Thoracic aorta (tissue), 2 donors: Measurements from ENCODE around the gene BTBD2. TPM values are rescaled to one million over a fixed set of nuclear protein-coding genes. Genes with fewer than 3 reads are reported as not detected.

ENCODE experiments used
- ATAC-seq: fragments of 150-250 bp; one replicate; pipeline ENCODE4 v1.8.0; 2017; ENCODE audit warnings: low read depth; ENCODE audit not compliant: insufficient number of reproducible peaks, low FRiP score
- DNase-seq: peaks from one replicate; pipeline ENCODE4 v3.0.0-alpha.2; 2020; ENCODE audit warnings: low spot score
- H3K27ac ChIP-seq, 2 donors: fragments of 200-600 bp; sonication (generic); 1 replicate in 1 of 2; 2 replicates in 1 of 2; pipeline ENCODE4 v1.5.1; 2016; ENCODE audit warnings: mild to moderate bottlenecking in 2 of 2, moderate library complexity in 2 of 2
- H3K27me3 ChIP-seq: fragments of 200-600 bp; sonication (generic); replicated peaks from 2 replicates; pipeline ENCODE4 v1.6.0; 2016; ENCODE audit warnings: mild to moderate bottlenecking; ENCODE audit not compliant: insufficient read depth
- H3K36me3 ChIP-seq: fragments of 200-600 bp; sonication (generic); one replicate; pipeline ENCODE4 v1.5.1; 2016
- H3K4me1 ChIP-seq, 2 donors: fragments of 200-600 bp; sonication (generic); 1 replicate in 1 of 2; 2 replicates in 1 of 2; pipeline versions ENCODE4 v1.5.1 to v1.6.0; 2016; ENCODE audit warnings: low read depth in 2 of 2, mild to moderate bottlenecking in 1 of 2; ENCODE audit not compliant: control insufficient read depth in 1 of 2
- H3K4me3 ChIP-seq: fragments of 200-600 bp; sonication (generic); 2 replicates; pipeline ENCODE4 v1.5.1; 2016; ENCODE audit warnings: mild to moderate bottlenecking
- H3K9me3 ChIP-seq: fragments of 200-600 bp; sonication (generic); 2 replicates; pipeline ENCODE4 v1.5.1; 2016
- CTCF ChIP-seq: fragments of 200-600 bp; sonication (generic); IDR thresholded peaks from one replicate; pipeline ENCODE4 v1.5.1; 2019; ENCODE audit warnings: antibody characterized with exemption
- total RNA-seq, 2 donors: library from RNA; depleted of rRNA; stranded (reverse); fragments of >200 nt; gene quantifications; one replicate each; pipeline versions ENCODE4 v1.1.0 to v1.2.3, GENCODE V29; 2016

BTBD2 gene
- total RNA-seq, 2 donors from 2014 or later = 43.2 to 107 TPM

GRCh38 chr19:1979017-1979416, 36.5 kb downstream of the BTBD2 start:
- no peak for TF ChIP-seq CTCF
- DNase-seq (no peak), ATAC-seq (no peak)
- Histone ChIP-seq H3K27ac (no peak overlapping the region), H3K27me3 (no peaks in the 10 kb centered on the region), H3K36me3 (peaks cover 36% of the 10 kb centered on the region), H3K9me3 (no peaks in the 10 kb centered on the region), H3K4me3 (no peak overlapping the region), H3K4me1 (no peaks in the 10 kb centered on the region)

DNA sequence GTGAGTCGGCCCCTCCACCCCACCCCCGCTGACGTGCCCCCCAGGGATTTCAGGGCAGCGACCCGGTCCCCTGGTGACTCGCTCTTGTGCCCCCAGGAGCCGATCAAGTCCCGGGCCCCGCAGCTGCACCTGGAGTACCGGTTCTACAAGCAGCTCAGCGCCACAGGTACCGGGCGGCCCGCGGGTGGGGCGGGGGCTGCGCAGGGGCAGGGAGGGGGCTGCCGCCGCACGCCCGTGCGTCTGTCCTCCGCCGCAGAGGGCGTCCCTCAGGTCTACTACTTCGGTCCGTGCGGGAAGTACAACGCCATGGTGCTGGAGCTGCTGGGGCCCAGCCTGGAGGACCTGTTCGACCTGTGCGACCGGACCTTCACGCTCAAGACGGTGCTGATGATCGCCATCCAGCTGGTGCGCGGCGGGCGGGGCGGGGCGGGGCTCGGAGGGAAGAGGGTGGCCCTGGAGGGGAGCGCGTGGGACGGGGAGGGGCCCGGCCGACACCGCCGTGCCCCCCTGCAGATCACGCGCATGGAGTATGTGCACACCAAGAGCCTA, 37.1 kb downstream of the BTBD2 start:
- H3K4me3 ChIP-seq = no peak overlapping the region
- peaks cover 36% of the 10 kb centered on the region for H3K36me3 ChIP-seq
- no peaks in the 10 kb centered on the region for H3K9me3 ChIP-seq
- no peak for ATAC-seq
- TF ChIP-seq CTCF = no peak
- H3K27me3 ChIP-seq = no peaks in the 10 kb centered on the region
- no peak for DNase-seq
- no peaks in the 10 kb centered on the region for H3K4me1 ChIP-seq
- no peak overlapping the region for H3K27ac ChIP-seq

DNA sequence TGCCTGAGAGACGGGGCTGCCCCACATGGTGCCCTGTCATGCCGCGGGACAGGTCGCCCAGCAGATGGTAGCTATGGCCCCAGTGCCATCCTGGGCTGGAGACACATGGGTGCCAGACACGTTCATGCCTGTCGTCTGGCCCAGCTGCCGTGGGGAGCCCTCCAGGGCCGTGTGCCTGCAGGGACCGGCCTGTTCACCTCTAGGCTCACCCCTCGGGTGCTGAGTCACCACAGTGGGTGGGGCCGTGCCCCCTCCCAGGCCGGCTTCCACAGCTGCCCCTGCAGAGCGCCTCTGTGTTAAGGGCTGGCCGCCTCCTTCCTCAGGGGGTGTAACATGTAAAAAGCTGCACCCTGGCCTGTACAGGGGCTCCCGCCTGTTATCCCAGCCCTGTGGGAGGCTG, 38.4 kb downstream of the BTBD2 start:
- ATAC-seq = no peak
- no peak for DNase-seq
- H3K36me3 ChIP-seq = peaks cover 35% of the 10 kb centered on the region
- no peaks in the 10 kb centered on the region for H3K27me3 ChIP-seq
- no peak overlapping the region for H3K4me3 ChIP-seq
- H3K9me3 ChIP-seq = no peaks in the 10 kb centered on the region
- TF ChIP-seq CTCF = no peak
- H3K4me1 ChIP-seq = no peaks in the 10 kb centered on the region
- no peak overlapping the region for H3K27ac ChIP-seq

DNA sequence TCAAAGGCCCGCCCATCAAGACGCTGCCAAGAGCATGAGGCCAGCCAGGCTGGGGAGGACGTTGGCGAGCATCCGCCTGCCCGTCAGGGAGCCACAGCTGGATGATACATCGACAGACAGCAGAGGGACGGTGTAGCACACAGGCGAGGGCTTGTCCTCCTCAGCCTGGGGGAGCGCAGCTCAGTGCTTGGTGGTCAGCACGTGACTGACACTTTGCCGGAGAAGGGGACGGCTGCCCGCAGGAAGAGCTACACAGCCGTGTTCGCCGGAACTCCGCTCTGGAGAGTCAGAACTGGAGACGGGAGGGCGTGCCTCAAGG, 40.4 kb downstream of the BTBD2 start:
- Histone ChIP-seq H3K27ac (no peak overlapping the region), H3K9me3 (no peaks in the 10 kb centered on the region), H3K27me3 (no peaks in the 10 kb centered on the region), H3K4me1 (no peaks in the 10 kb centered on the region), H3K36me3 (peaks cover 20% of the 10 kb centered on the region), H3K4me3 (no peak overlapping the region)
- no peak for ATAC-seq
- no peak for DNase-seq
- TF ChIP-seq CTCF = no peak

DNA sequence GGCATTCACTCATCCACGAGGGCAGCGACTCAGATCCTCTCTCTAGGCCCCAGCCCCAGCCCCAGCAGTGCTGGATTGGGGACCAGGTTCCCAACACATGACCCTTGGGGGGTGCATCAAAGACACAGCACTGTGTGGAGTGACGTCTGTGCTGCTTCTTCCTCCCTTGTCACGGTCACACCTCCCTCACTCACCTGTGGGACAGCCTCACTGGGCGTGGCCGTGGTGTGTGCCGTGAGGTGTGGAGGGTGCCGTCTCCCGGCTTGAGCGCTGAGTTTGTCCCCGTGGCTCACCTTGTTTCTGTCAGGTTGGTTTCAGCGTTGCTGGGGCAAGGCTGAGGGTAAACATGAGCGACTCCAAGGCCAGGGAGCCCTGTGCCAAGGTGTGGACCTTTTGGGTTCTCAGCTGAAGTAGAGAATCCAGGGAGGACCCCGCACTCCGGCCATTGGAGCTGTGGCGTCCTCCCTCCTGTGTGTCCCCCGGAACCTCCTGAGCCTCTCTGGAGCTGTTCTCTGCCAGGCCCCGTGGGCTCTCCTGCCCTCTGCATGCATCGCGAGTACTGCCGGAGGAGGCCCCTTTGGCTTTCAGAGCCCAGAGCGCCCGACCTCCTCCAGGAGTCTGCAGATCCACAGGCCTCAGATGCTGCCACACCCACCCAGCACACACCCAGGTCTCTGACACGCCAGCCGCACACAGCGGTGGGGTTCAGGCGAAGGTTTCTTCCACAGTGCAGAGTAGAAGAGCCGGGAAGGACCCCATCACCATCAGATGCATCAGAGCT, 40.9 kb downstream of the BTBD2 start:
- no peak for ATAC-seq
- Histone ChIP-seq H3K9me3 (no peaks in the 10 kb centered on the region), H3K4me3 (no peak overlapping the region), H3K27ac (no peak overlapping the region), H3K27me3 (no peaks in the 10 kb centered on the region), H3K4me1 (no peaks in the 10 kb centered on the region), H3K36me3 (peaks cover 21% of the 10 kb centered on the region)
- no peak for TF ChIP-seq CTCF
- DNase-seq = no peak
